Measurements from ENCODE around the gene RXFP2. TPM values are rescaled to one million over a fixed set of nuclear protein-coding genes. Genes with fewer than 3 reads are reported as not detected.

RXFP2 gene
- total RNA-seq, 1 donor from 2014 or later = not detected

- intact Hi-C loops (cut with DNase I) = no loop called here
- H3K27me3 ChIP-seq (ENCODE audit: low read depth) = no peaks in the 10 kb centered on the region
- no peaks in the 10 kb centered on the region for H3K9me3 ChIP-seq
- H3K27ac ChIP-seq = no peak overlapping the region
- H3K4me3 ChIP-seq = no peak overlapping the region
- no peak for TF ChIP-seq CTCF (IDR thresholded peaks at IDR 0.05)
- H3K4me1 ChIP-seq = no peaks in the 10 kb centered on the region
- no peak for ATAC-seq
- DNase-seq = no peak
- H3K36me3 ChIP-seq = no peaks in the 10 kb centered on the region
Observed at GRCh38 chr13:31717583-31717982, 21.7 kb upstream of the RXFP2 start.

- no peak for DNase-seq
Observed at GRCh38 chr13:31719214-31719613, 20.1 kb upstream of the RXFP2 start.

GRCh38 chr13:31722673-31723072 is 16.7 kb upstream of the RXFP2 start:
- no peaks in the 10 kb centered on the region for H3K27me3 ChIP-seq (ENCODE audit: low read depth)
- no peaks in the 10 kb centered on the region for H3K4me1 ChIP-seq
- intact Hi-C loops (cut with DNase I) = no loop called here
- no peak overlapping the region for H3K4me3 ChIP-seq
- TF ChIP-seq CTCF (IDR thresholded peaks at IDR 0.05) = no peak
- ATAC-seq = no peak
- no peaks in the 10 kb centered on the region for H3K9me3 ChIP-seq
- no peak for DNase-seq
- no peak overlapping the region for H3K27ac ChIP-seq
- no peaks in the 10 kb centered on the region for H3K36me3 ChIP-seq

More at GRCh38 chr13:31719214-31719613, 20.1 kb upstream of the RXFP2 start:
- H3K27ac ChIP-seq = no peak overlapping the region
- no peak for ATAC-seq
- no peaks in the 10 kb centered on the region for H3K36me3 ChIP-seq
- H3K9me3 ChIP-seq = no peaks in the 10 kb centered on the region
- H3K27me3 ChIP-seq (ENCODE audit: low read depth) = no peaks in the 10 kb centered on the region
- TF ChIP-seq CTCF (IDR thresholded peaks at IDR 0.05) = no peak
- no peak overlapping the region for H3K4me3 ChIP-seq
- H3K4me1 ChIP-seq = no peaks in the 10 kb centered on the region
- intact Hi-C loops (cut with DNase I) = no loop called here

- H3K27me3 ChIP-seq (ENCODE audit: low read depth) = no peaks in the 10 kb centered on the region
- no peak for TF ChIP-seq CTCF (IDR thresholded peaks at IDR 0.05)
- no peak for DNase-seq
- no peak overlapping the region for H3K27ac ChIP-seq
- no peak overlapping the region for H3K4me3 ChIP-seq
- no peaks in the 10 kb centered on the region for H3K4me1 ChIP-seq
- no peaks in the 10 kb centered on the region for H3K9me3 ChIP-seq
- intact Hi-C loops (cut with DNase I) = no loop called here
- H3K36me3 ChIP-seq = no peaks in the 10 kb centered on the region
- ATAC-seq = no peak
Observed at GRCh38 chr13:31725841-31726240, 13.5 kb upstream of the RXFP2 start.

- Histone ChIP-seq H3K4me3 (no peak overlapping the region), H3K9me3 (no peaks in the 10 kb centered on the region), H3K27me3 (ENCODE audit: low read depth) (no peaks in the 10 kb centered on the region), H3K27ac (no peak overlapping the region), H3K4me1 (no peaks in the 10 kb centered on the region), H3K36me3 (no peaks in the 10 kb centered on the region)
- no peak for TF ChIP-seq CTCF (IDR thresholded peaks at IDR 0.05)
- no peak for ATAC-seq
- intact Hi-C loops (cut with DNase I) = no loop called here
- no peak for DNase-seq
Observed at GRCh38 chr13:31731921-31732320, 7.4 kb upstream of the RXFP2 start.

- Histone ChIP-seq H3K4me1 (no peaks in the 10 kb centered on the region), H3K4me3 (peak overlapping the region; percentile 27), H3K27ac (no peak overlapping the region), H3K27me3 (ENCODE audit: low read depth) (no peaks in the 10 kb centered on the region), H3K9me3 (no peaks in the 10 kb centered on the region), H3K36me3 (no peaks in the 10 kb centered on the region)
- no peak for TF ChIP-seq CTCF (IDR thresholded peaks at IDR 0.05)
- intact Hi-C loops (cut with DNase I) = no loop called here
- DNase-seq = no peak
- ATAC-seq = no peak
Observed at GRCh38 chr13:31733066-31733465, 6.3 kb upstream of the RXFP2 start.

Data from lower lobe of right lung (tissue), 2 donors.